OCI-LY1 (cell line): ENCODE results near the gene SLC25A26.
A peak's percentile ranks its signal among the peaks of the same experiment; 100 is the strongest.

Experiments used
- H2AFZ ChIP-seq: fragments of 200-600 bp; sonication (generic), shearing (Covaris generic); 2 replicates; pipeline ENCODE4 v1.6.0; 2014; ENCODE audit warnings: antibody characterized with exemption, mild to moderate bottlenecking, low read length
- H3F3A ChIP-seq: fragments of 200-600 bp; sonication (generic), shearing (Covaris generic); 2 replicates; pipeline ENCODE4 v1.6.0; 2014; ENCODE audit warnings: mild to moderate bottlenecking, antibody characterized with exemption, low read length, moderate library complexity; ENCODE audit not compliant: insufficient read depth
- H3K27ac ChIP-seq: fragments of 200-600 bp; sonication (generic); 2 replicates; pipeline ENCODE4 v1.5.1; 2014; ENCODE audit warnings: low read length, mixed run types, mild to moderate bottlenecking, low read depth; ENCODE audit not compliant: poor library complexity, severe bottlenecking
- H3K27me3 ChIP-seq: fragments of 200-600 bp; sonication (generic); 2 replicates; pipeline ENCODE4 v1.6.0; 2014; ENCODE audit warnings: antibody characterized with exemption, mild to moderate bottlenecking, low read length, moderate library complexity; ENCODE audit not compliant: insufficient read depth
- H3K36me3 ChIP-seq: fragments of 200-600 bp; sonication (generic); 2 replicates; pipeline ENCODE4 v1.6.1; 2014; ENCODE audit warnings: mild to moderate bottlenecking, antibody characterized with exemption, low read length, moderate library complexity, mixed read lengths; ENCODE audit not compliant: insufficient read depth
- H3K4me1 ChIP-seq: fragments of 200-600 bp; sonication (generic); 2 replicates; pipeline ENCODE4 v1.5.1; 2014; ENCODE audit warnings: mild to moderate bottlenecking, low read length, moderate library complexity; ENCODE audit not compliant: insufficient read depth, severe bottlenecking
- H3K4me2 ChIP-seq: fragments of 200-600 bp; sonication (generic), shearing (Covaris generic); 2 replicates; pipeline ENCODE4 v1.6.1; 2014; ENCODE audit warnings: low read length
- H3K4me3 ChIP-seq: fragments of 200-600 bp; sonication (generic); 2 replicates; pipeline ENCODE4 v1.5.1; 2014; ENCODE audit warnings: low read length, low read depth, mild to moderate bottlenecking, mixed read lengths; ENCODE audit not compliant: poor library complexity, severe bottlenecking
- H3K79me2 ChIP-seq: fragments of 200-600 bp; shearing (Covaris generic); 2 replicates; pipeline ENCODE4 v1.6.1; 2016; ENCODE audit warnings: mixed run types, low read length, mixed read lengths; ENCODE audit not compliant: insufficient read depth
- H3K9ac ChIP-seq: fragments of 200-600 bp; sonication (generic), shearing (Covaris generic); 2 replicates; pipeline ENCODE4 v1.6.1; 2014; ENCODE audit warnings: mild to moderate bottlenecking, low read length, mixed read lengths
- H3K9me2 ChIP-seq: fragments of 200-600 bp; sonication (generic), shearing (Covaris generic); 2 replicates; pipeline ENCODE4 v1.6.1; 2014; ENCODE audit warnings: low read depth, mild to moderate bottlenecking, low read length, mixed read lengths
- H3K9me3 ChIP-seq: fragments of 200-600 bp; shearing (Covaris generic); 2 replicates; pipeline ENCODE4 v1.6.1; 2014; ENCODE audit warnings: low read length, mixed read lengths
- H4K20me1 ChIP-seq: fragments of 200-600 bp; sonication (generic), shearing (Covaris generic); 2 replicates; pipeline ENCODE4 v1.6.0; 2016; ENCODE audit warnings: mild to moderate bottlenecking, low read length; ENCODE audit not compliant: insufficient read depth
- CTCF ChIP-seq: fragments of 200-600 bp; sonication (generic), shearing (Covaris generic); IDR thresholded peaks from 2 replicates; pipeline ENCODE4 v1.5.1; 2017; ENCODE audit warnings: mild to moderate bottlenecking, antibody characterized with exemption, low read length, moderate library complexity, mixed read lengths
- EZH2 ChIP-seq: fragments of 200-600 bp; sonication (generic), shearing (Covaris generic); IDR thresholded peaks from 2 replicates; pipeline ENCODE4 v1.8.0; 2017; ENCODE audit warnings: borderline replicate concordance, mixed run types, mild to moderate bottlenecking, antibody characterized with exemption, low read length, moderate library complexity, mixed read lengths

Gene SLC25A26

GRCh38 chr3:66253790-66254620 lies 33.2 kb downstream of the SLC25A26 start:
- no peaks in the 10 kb centered on the region for H3K79me2 ChIP-seq
- no peak overlapping the region for H3K9ac ChIP-seq
- H3K36me3 ChIP-seq = no peaks in the 10 kb centered on the region
- no peak overlapping the region for H3K4me3 ChIP-seq
- no peak overlapping the region for H2AFZ ChIP-seq
- TF ChIP-seq CTCF (peak; percentile 68), EZH2 (no peak)
- no peak overlapping the region for H3K4me2 ChIP-seq
- H3F3A ChIP-seq = no peaks in the 10 kb centered on the region
- H3K4me1 ChIP-seq = peaks cover 10% of the 10 kb centered on the region
- H3K27me3 ChIP-seq = no peaks in the 10 kb centered on the region
- H4K20me1 ChIP-seq = no peaks in the 10 kb centered on the region
- H3K9me2 ChIP-seq = no peaks in the 10 kb centered on the region
- H3K27ac ChIP-seq = no peak overlapping the region
- no peaks in the 10 kb centered on the region for H3K9me3 ChIP-seq

GRCh38 chr3:66255865-66256264 lies 35.1 kb downstream of the SLC25A26 start:
- no peak overlapping the region for H3K27ac ChIP-seq
- H3K4me2 ChIP-seq = no peak overlapping the region
- H3K4me3 ChIP-seq = no peak overlapping the region
- H2AFZ ChIP-seq = no peak overlapping the region
- peaks cover 10% of the 10 kb centered on the region for H3K4me1 ChIP-seq
- no peaks in the 10 kb centered on the region for H4K20me1 ChIP-seq
- no peaks in the 10 kb centered on the region for H3F3A ChIP-seq
- H3K27me3 ChIP-seq = no peaks in the 10 kb centered on the region
- TF ChIP-seq CTCF = no peak
- no peak for TF ChIP-seq EZH2
- H3K36me3 ChIP-seq = no peaks in the 10 kb centered on the region
- H3K79me2 ChIP-seq = no peaks in the 10 kb centered on the region
- no peaks in the 10 kb centered on the region for H3K9me3 ChIP-seq
- no peak overlapping the region for H3K9ac ChIP-seq
- H3K9me2 ChIP-seq = no peaks in the 10 kb centered on the region

GRCh38 chr3:66256806-66257205 lies 36.0 kb downstream of the SLC25A26 start:
- no peak overlapping the region for H3K9ac ChIP-seq
- no peaks in the 10 kb centered on the region for H4K20me1 ChIP-seq
- H3K4me3 ChIP-seq = no peak overlapping the region
- H3K27ac ChIP-seq = no peak overlapping the region
- H3F3A ChIP-seq = no peaks in the 10 kb centered on the region
- no peaks in the 10 kb centered on the region for H3K79me2 ChIP-seq
- H3K4me1 ChIP-seq = peaks cover 10% of the 10 kb centered on the region
- H3K9me3 ChIP-seq = no peaks in the 10 kb centered on the region
- no peaks in the 10 kb centered on the region for H3K27me3 ChIP-seq
- H2AFZ ChIP-seq = no peak overlapping the region
- H3K9me2 ChIP-seq = no peaks in the 10 kb centered on the region
- no peaks in the 10 kb centered on the region for H3K36me3 ChIP-seq
- H3K4me2 ChIP-seq = no peak overlapping the region
- TF ChIP-seq CTCF = no peak
- no peak for TF ChIP-seq EZH2
